HG03460 (cell line): Measurements from ENCODE around the gene TBL2.
A peak's percentile ranks its signal among the peaks of the same experiment; 100 is the strongest.
"Not testable (repeated sequence)": the region's sequence is repeated elsewhere in the genome, so short reads cannot be mapped to it uniquely, and the experiment has no call there.

ENCODE experiments used
- ATAC-seq: cut with Tn5 transposase; IDR thresholded peaks from one replicate; pipeline ENCODE4 v1.9.1; 2021; ENCODE audit not compliant: unreplicated experiment

TBL2 gene

DNA sequence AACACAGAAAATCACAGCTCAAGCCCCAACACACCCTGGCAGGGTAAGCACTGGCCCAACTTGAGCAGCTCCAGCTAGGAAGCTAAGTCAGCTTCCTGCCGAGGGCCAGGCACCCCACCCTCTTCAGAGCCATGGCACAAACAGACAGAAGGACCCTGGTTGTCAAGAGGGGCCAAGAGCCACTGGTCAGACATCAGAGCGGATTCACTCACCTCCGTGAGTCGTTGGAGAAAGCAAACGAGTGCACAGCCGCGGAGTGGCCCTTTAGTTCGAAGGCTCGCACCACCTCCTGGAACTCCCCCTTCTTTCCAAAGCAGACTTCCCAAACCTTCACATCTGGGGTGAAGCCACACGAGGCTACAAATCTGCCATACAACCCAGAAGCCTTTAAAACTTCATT, 7.4 kb downstream of the TBL2 start:
- no peak for ATAC-seq

DNA sequence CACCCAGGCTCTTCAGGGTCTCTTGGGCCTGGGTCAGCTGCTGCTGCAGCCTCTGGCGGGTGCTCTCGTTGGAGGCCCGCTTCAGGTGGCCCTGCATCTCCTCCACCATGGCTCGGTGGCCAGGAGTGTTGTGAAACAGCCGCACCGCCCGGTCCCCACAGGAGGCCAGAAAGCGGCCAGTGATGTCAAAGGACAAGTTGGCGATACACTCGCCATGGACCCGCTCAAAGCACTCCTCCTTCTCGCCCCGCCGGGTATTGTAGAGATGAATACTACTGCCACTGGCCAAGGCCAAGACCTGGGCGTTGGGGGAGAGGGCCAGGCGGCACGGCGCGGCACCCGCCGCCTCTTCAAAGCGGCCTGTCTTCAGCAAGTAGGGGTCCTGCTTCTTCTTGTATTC, 7.9 kb downstream of the TBL2 start:
- no peak for ATAC-seq

DNA sequence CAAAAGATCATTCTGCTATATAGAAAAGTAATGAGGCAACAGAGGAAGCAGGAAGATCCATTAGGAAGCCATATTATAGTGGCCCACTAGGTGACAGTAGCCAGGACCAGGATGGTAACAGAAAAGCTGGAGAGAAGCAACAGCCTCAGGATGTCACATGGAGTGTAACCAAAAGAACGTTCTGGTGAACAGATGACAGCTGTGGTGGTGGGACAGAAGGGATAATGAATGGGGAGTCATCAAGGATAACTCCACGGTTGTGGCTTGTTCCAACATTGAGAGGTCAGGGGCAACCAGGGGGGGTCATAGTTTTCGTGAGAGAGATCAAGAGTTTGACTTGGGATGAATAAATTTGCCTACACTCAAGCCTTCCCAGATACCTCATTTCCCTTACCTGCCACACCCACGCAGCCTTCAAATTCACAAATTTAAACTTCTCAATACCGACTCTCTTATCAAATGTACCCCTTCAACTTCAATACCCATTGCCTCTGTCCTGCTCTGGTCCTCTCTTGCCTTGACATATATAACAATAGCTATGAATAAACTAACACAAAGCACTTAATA, 9.3 kb downstream of the TBL2 start:
- ATAC-seq, result no peak

- no peak for ATAC-seq
These were observed 10.3 kb downstream of the TBL2 start for GRCh38 chr7:73567846-73568685.

DNA sequence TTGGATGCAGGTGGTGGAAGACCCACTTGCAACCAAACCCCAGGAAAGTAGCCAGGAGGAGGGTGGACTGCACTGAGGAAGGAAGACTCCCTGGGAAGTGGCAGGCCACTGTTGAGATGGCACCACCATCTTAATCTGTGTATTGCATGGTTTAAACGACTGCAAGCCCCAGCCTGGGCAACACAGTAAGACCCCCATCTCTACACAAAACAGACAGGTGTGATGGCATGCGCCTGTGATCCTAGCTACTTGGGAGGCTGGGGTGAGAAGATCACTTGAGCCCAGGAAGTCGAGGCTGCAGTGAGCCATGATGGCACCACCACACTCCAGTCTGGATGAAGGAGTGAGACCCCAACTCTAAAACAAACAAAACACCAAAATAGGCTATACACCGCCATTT, 11.2 kb downstream of the TBL2 start:
- ATAC-seq, result no peak

- not testable (repeated sequence) for ATAC-seq
These were observed 11.9 kb downstream of the TBL2 start for GRCh38 chr7:73566431-73566830.

DNA sequence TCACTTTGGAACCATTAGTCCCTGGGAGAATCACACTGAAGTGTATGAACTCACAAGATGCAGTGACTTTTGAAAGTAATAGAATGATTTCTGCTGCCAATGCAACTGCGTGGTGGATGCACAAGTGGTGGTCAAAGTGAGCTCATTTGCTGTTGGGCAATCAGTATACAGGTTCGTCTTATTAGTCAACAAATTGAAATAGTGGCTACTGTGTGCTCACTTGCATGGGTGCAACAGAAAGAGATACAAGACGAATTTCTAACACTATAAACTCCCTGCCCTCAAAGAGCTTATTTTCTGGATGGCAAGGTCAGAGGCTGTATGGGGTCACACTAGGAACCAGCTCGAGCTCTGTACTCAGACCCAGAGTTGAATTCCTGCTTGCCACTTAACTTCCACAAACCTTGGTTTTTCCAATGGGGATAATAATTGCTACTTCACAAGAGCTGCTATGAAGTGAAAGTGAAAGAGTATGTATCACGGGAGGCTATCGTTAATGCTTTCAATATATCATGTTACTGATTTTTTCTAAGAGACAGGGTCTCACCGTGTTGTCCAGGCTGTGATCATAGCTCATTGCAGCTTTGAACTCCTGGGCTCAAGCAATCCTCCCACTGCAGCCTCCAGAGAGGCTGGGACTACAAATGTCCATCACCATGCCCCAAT, 12.6 kb downstream of the TBL2 start:
- no peak for ATAC-seq

GRCh38 chr7:73560109-73560835, 18.1 kb downstream of the TBL2 start:
- ATAC-seq, result no peak

DNA sequence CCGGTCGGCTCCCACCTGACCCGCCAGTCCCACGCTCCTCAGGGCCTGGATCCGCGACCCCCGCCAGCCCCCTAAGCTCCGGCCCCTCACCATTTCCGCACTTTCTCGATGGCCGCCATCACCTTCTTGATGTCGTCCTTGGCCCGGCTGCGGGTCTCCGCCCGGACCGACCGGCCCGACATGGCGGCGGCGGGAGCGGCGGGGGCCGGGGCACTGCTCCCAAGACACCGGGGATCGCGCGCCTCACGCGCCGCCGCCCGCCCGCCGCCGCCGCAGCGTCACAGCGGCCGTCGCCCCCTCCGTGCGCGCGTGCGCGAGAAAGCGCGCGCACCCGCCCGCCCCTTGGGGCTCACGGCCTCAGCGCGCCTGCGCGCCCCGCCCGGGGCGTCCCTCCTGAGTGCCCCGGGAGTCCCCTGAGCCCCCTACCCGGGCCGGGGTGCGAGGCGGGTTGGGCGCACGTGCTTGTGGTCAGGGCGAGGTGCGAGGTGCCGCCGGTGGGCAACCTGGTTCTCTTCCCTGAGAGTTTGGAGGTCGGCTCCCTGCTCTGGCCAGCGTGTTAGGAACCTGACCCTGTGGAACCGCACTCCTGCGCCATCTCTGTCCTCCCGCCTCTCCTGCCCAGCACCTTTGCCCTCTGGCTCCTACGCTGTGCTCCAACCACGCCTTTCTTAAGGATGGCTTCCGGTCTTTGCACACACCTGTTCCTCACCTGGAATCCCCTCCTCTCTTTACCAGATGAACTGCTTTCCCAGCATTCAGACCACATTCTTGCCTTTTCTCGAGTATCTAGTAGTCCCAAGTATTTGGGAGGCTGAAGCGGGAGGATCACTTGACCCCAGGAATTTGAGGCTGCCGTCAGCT, 20.8 kb downstream of the TBL2 start, which contains the start of gene BCL7B:
BCL7B (minus strand) TSS at position 294 of the 861 bp plus-strand sequence; CDS start at position 182, 112 bp downstream.
- ATAC-seq, result peak; percentile 44

GRCh38 chr7:73557108-73557396, 21.3 kb downstream of the TBL2 start:
- ATAC-seq, result peak; percentile 84

DNA sequence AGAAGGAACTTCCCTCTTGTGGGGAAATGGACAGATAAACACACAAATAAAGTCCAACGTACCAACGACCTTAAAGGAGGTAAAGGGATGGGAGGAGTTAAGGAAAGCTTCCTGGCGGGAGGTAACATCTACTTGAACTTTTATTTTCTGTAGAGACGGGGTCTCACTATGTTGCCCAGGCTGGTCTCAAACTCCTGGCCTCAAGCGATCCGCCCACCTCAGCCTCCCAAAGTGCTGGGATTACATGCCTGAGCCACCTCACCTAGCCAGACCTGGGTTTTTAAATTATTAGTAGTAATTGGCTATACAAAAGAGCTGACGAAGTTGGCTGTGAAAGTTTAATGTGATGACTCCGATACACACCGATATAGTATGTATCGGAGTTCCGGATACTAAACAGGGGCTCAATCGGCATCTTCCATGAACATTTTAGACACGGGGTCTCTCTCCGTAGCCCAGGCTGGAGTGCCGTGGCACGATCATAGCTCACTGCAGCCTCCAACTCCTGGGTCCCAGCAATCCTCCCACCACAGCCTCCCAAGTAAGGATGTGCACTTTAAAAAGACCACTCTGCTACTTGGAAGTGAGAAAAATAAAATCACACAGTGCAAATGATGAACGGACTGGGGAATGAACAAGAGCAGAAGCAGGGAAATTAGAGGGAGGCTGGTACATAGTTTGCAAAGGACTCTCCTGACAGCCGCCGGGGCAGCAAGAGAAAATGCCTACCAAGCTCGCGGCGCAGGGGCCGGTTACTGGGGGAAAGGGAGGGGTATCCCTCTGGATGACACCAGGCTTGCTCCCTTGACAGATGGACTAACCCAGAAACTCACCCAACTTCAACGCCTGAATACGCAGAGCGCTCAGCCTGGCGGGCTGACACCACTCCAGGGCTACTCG, 21.9 kb downstream of the TBL2 start:
- no peak for ATAC-seq

- ATAC-seq, result no peak
These were observed 22.9 kb downstream of the TBL2 start for GRCh38 chr7:73555411-73555982.

- not testable (repeated sequence) for ATAC-seq
These were observed 28.3 kb downstream of the TBL2 start for GRCh38 chr7:73550093-73550492.

DNA sequence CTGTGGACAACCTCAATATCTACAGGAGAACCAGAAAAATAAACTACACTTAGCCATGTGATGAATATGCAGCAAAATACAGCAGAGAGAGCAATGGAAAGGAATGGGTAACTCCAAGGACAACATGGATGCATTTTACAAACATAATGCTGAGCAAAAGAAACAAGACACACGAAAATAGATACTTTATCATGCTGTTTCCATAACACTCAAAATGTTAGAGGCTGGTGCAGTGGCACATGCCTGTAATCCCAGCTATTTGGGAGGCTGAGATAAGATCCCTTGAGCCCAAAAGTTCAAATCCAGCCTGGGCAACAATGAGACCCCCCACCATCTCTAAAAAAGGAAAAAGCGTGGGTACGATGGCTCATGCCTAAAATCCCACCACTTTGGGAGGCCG, 29.2 kb downstream of the TBL2 start:
- ATAC-seq, result no peak

GRCh38 chr7:73547841-73548240, 30.5 kb downstream of the TBL2 start:
- no peak for ATAC-seq

GRCh38 chr7:73544678-73545077, 33.7 kb downstream of the TBL2 start:
- no peak for ATAC-seq

DNA sequence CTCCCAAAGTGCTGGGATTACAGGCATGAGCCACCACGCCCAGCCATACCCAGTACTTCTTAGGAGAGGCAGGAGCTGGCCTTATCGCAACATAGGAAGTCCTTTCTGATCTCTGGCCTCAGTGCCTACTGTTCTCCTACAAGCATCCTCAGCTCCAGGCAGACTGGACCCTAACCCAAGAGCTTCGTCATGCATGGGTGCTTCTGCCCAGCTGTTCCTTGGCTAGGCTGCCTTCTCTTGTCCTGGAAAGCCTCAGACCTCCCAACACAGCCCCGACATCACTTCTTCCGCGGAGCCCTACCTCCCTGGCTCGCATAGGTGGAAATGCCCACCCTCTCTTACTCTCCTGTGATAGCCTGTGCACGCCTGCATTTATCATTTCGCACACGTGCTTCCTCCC, 36.7 kb downstream of the TBL2 start:
- no peak for ATAC-seq

DNA sequence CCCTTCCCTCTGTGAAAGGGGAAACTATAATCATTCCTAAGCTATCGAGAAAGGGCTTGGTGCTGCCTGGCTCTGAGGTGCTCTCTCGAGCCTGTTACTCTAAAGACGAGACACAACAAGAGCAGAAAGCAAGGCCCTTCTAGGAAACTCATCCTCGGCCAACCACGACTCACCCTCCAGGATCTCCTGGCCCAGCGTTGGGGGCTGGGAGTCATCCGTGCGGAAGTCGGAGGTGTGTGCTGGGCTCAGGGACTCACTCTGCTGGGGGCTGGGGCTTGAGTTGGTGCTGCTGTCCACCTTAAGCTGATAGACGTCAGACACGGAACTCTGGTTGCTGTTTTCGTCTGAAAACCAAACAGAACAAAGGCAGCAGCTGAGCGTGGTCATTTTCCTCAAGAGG, 38.7 kb downstream of the TBL2 start:
- ATAC-seq, result no peak

DNA sequence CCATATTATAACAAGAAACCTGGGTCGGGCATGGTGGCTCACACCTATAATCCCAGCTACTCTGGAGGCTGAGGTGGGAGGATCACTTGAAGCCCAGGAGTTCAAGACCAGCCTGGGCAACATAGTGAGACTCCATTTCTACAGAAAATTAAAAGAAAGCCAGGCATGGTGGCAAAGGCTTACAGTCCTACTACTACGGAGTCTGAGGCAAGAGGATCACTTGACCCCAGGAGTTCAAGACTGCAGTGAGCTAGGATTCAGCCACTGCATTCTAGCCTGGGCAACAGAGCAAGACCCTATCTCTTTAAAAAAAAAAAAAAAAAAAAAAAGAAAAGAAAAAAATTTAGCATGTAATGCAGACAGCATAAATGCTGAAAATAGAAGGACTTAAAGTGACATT, 39.9 kb downstream of the TBL2 start:
- ATAC-seq, result not testable (repeated sequence)
